ENCODE measurements around the gene BLOC1S6.

Gene BLOC1S6

GRCh38 chr15:45586125-45586524 lies 1.1 kb upstream of the BLOC1S6 start:
- Histone ChIP-seq H3K14ac (ENCODE audit: low read length in 2 of 2) (no peak overlapping the region), H3K79me1 (replicated peaks; ENCODE audit: low read length, poor library complexity, severe bottlenecking) (peaks cover 1% of the 10 kb centered on the region), H3K4me2 (ENCODE audit: low read length, poor library complexity, severe bottlenecking) (peak overlapping the region; percentile 76), H2BK120ac (ENCODE audit: low read depth, low read length) (no peak overlapping the region), H3K4me3 (ENCODE audit: insufficient read depth in 1 of 2, low read depth in 1 of 2, low read length in 2 of 2) (peak overlapping the region in 1 of 2 experiments; percentile 90), H2BK15ac (ENCODE audit: low read depth, poor library complexity, severe bottlenecking) (no peak overlapping the region), H3K9me3 (ENCODE audit: control insufficient read depth, low read length) (no peaks in the 10 kb centered on the region), H3K4ac (ENCODE audit: low read depth in 1 of 2, low read length in 2 of 2) (peak overlapping the region in 1 of 2 experiments; percentile 95), H3K27ac (ENCODE audit: low read length, poor library complexity, severe bottlenecking) (no peak overlapping the region), H2AK5ac (ENCODE audit: low read length, severe bottlenecking) (no peak overlapping the region), H3K9ac (ENCODE audit: low read length) (peak overlapping the region; percentile 95), H3K4me1 (ENCODE audit: control insufficient read depth, insufficient read depth, low read depth, low read length) (peaks cover 3% of the 10 kb centered on the region), H2BK12ac (ENCODE audit: low read length in 2 of 2) (no peak overlapping the region), H2BK5ac (ENCODE audit: low read depth, low read length, poor library complexity, severe bottlenecking) (no peak overlapping the region), H4K91ac (ENCODE audit: low read length) (no peak overlapping the region), H3K36me3 (ENCODE audit: control insufficient read depth in 1 of 2, insufficient read depth in 2 of 2, low read depth in 1 of 2, low read length in 2 of 2) (no peaks in the 10 kb centered on the region), H3K23ac (ENCODE audit: low read length in 2 of 2) (no peak overlapping the region), H3K27me3 (ENCODE audit: control insufficient read depth in 1 of 2, insufficient read depth in 1 of 2, low read length in 2 of 2) (no peaks in the 10 kb centered on the region), H2AFZ (ENCODE audit: low read depth, low read length) (no peak overlapping the region), H4K8ac (ENCODE audit: low read length) (no peak overlapping the region), H3K18ac (ENCODE audit: low read depth in 1 of 2, low read length in 2 of 2) (no peak overlapping the region)
- no peak for DNase-seq
- 82% methylated on average over 3 of the region's 3 CpGs for WGBS

GRCh38 chr15:45586601-45587094 lies 531 bp upstream of the BLOC1S6 start:
- H3K14ac ChIP-seq (ENCODE audit: low read length in 2 of 2) = no peak overlapping the region
- H3K9me3 ChIP-seq (ENCODE audit: control insufficient read depth, low read length) = no peaks in the 10 kb centered on the region
- H3K9ac ChIP-seq (ENCODE audit: low read length) = peak overlapping the region; percentile 95
- H3K27me3 ChIP-seq (ENCODE audit: control insufficient read depth in 1 of 2, insufficient read depth in 1 of 2, low read length in 2 of 2) = no peaks in the 10 kb centered on the region
- peak overlapping the region; percentile 69 to 95 for H3K4ac ChIP-seq (ENCODE audit: low read depth in 1 of 2, low read length in 2 of 2)
- no peak overlapping the region for H2AFZ ChIP-seq (ENCODE audit: low read depth, low read length)
- peak overlapping the region; percentile 95 to 96 for H3K18ac ChIP-seq (ENCODE audit: low read depth in 1 of 2, low read length in 2 of 2)
- peak overlapping the region; percentile 91 for H4K8ac ChIP-seq (ENCODE audit: low read length)
- no peak overlapping the region for H2BK12ac ChIP-seq (ENCODE audit: low read length in 2 of 2)
- 5% methylated on average over 14 of the region's 14 CpGs for WGBS
- peak overlapping the region; percentile 89 for H3K27ac ChIP-seq (ENCODE audit: low read length, poor library complexity, severe bottlenecking)
- H3K23ac ChIP-seq (ENCODE audit: low read length in 2 of 2) = no peak overlapping the region
- peak overlapping the region; percentile 76 for H3K4me2 ChIP-seq (ENCODE audit: low read length, poor library complexity, severe bottlenecking)
- H2BK120ac ChIP-seq (ENCODE audit: low read depth, low read length) = peak overlapping the region; percentile 55
- peak overlapping the region; percentile 92 for H4K91ac ChIP-seq (ENCODE audit: low read length)
- no peak overlapping the region for H2BK5ac ChIP-seq (ENCODE audit: low read depth, low read length, poor library complexity, severe bottlenecking)
- H3K4me1 ChIP-seq (ENCODE audit: control insufficient read depth, insufficient read depth, low read depth, low read length) = peaks cover 5% of the 10 kb centered on the region
- H2BK15ac ChIP-seq (ENCODE audit: low read depth, poor library complexity, severe bottlenecking) = no peak overlapping the region
- H3K79me1 ChIP-seq (replicated peaks; ENCODE audit: low read length, poor library complexity, severe bottlenecking) = peaks cover 1% of the 10 kb centered on the region
- peak overlapping the region; percentile 85 to 90 for H3K4me3 ChIP-seq (ENCODE audit: insufficient read depth in 1 of 2, low read depth in 1 of 2, low read length in 2 of 2)
- DNase-seq = no peak
- H2AK5ac ChIP-seq (ENCODE audit: low read length, severe bottlenecking) = no peak overlapping the region
- H3K36me3 ChIP-seq (ENCODE audit: control insufficient read depth in 1 of 2, insufficient read depth in 2 of 2, low read depth in 1 of 2, low read length in 2 of 2) = no peaks in the 10 kb centered on the region

GRCh38 chr15:45587863-45588170 lies 638 bp downstream of the BLOC1S6 start:
- no peak overlapping the region for H3K23ac ChIP-seq (ENCODE audit: low read length in 2 of 2)
- H3K4ac ChIP-seq (ENCODE audit: low read depth in 1 of 2, low read length in 2 of 2) = peak overlapping the region in 1 of 2 experiments; percentile 47
- peaks cover 1% of the 10 kb centered on the region for H3K79me1 ChIP-seq (replicated peaks; ENCODE audit: low read length, poor library complexity, severe bottlenecking)
- no peak overlapping the region for H2AFZ ChIP-seq (ENCODE audit: low read depth, low read length)
- peak overlapping the region; percentile 95 for H3K9ac ChIP-seq (ENCODE audit: low read length)
- DNase-seq = no peak
- peak overlapping the region; percentile 83 for H3K4me2 ChIP-seq (ENCODE audit: low read length, poor library complexity, severe bottlenecking)
- peak overlapping the region; percentile 89 for H3K27ac ChIP-seq (ENCODE audit: low read length, poor library complexity, severe bottlenecking)
- H2AK5ac ChIP-seq (ENCODE audit: low read length, severe bottlenecking) = no peak overlapping the region
- no peak overlapping the region for H2BK15ac ChIP-seq (ENCODE audit: low read depth, poor library complexity, severe bottlenecking)
- peak overlapping the region; percentile 85 to 90 for H3K4me3 ChIP-seq (ENCODE audit: insufficient read depth in 1 of 2, low read depth in 1 of 2, low read length in 2 of 2)
- peaks cover 0 to 9% of the 10 kb centered on the region in 2 experiments for H3K36me3 ChIP-seq (ENCODE audit: control insufficient read depth in 1 of 2, insufficient read depth in 2 of 2, low read depth in 1 of 2, low read length in 2 of 2)
- H3K4me1 ChIP-seq (ENCODE audit: control insufficient read depth, insufficient read depth, low read depth, low read length) = peaks cover 5% of the 10 kb centered on the region
- peak overlapping the region; percentile 29 for H2BK120ac ChIP-seq (ENCODE audit: low read depth, low read length)
- 0% methylated on average over 3 of the region's 4 CpGs for WGBS
- H3K27me3 ChIP-seq (ENCODE audit: control insufficient read depth in 1 of 2, insufficient read depth in 1 of 2, low read length in 2 of 2) = no peaks in the 10 kb centered on the region
- H4K8ac ChIP-seq (ENCODE audit: low read length) = no peak overlapping the region
- no peak overlapping the region for H2BK12ac ChIP-seq (ENCODE audit: low read length in 2 of 2)
- no peak overlapping the region for H3K14ac ChIP-seq (ENCODE audit: low read length in 2 of 2)
- no peaks in the 10 kb centered on the region for H3K9me3 ChIP-seq (ENCODE audit: control insufficient read depth, low read length)
- no peak overlapping the region for H2BK5ac ChIP-seq (ENCODE audit: low read depth, low read length, poor library complexity, severe bottlenecking)
- no peak overlapping the region for H4K91ac ChIP-seq (ENCODE audit: low read length)
- peak overlapping the region in 1 of 2 experiments; percentile 59 for H3K18ac ChIP-seq (ENCODE audit: low read depth in 1 of 2, low read length in 2 of 2)

GRCh38 chr15:45588219-45588875 lies 1.2 kb downstream of the BLOC1S6 start:
- H3K27ac ChIP-seq (ENCODE audit: low read length, poor library complexity, severe bottlenecking) = peak overlapping the region; percentile 89
- WGBS = 53% methylated on average over 6 of the region's 6 CpGs
- H3K14ac ChIP-seq (ENCODE audit: low read length in 2 of 2) = no peak overlapping the region
- no peak overlapping the region for H3K18ac ChIP-seq (ENCODE audit: low read depth in 1 of 2, low read length in 2 of 2)
- no peaks in the 10 kb centered on the region for H3K9me3 ChIP-seq (ENCODE audit: control insufficient read depth, low read length)
- no peak overlapping the region for H4K91ac ChIP-seq (ENCODE audit: low read length)
- H2BK12ac ChIP-seq (ENCODE audit: low read length in 2 of 2) = no peak overlapping the region
- peaks cover 0 to 12% of the 10 kb centered on the region in 2 experiments for H3K36me3 ChIP-seq (ENCODE audit: control insufficient read depth in 1 of 2, insufficient read depth in 2 of 2, low read depth in 1 of 2, low read length in 2 of 2)
- H3K4me2 ChIP-seq (ENCODE audit: low read length, poor library complexity, severe bottlenecking) = peak overlapping the region; percentile 83
- DNase-seq = peak; percentile 52
- no peak overlapping the region for H2BK15ac ChIP-seq (ENCODE audit: low read depth, poor library complexity, severe bottlenecking)
- H2AK5ac ChIP-seq (ENCODE audit: low read length, severe bottlenecking) = no peak overlapping the region
- H3K4me3 ChIP-seq (ENCODE audit: insufficient read depth in 1 of 2, low read depth in 1 of 2, low read length in 2 of 2) = peak overlapping the region in 1 of 2 experiments; percentile 90
- no peak overlapping the region for H3K4ac ChIP-seq (ENCODE audit: low read depth in 1 of 2, low read length in 2 of 2)
- peaks cover 5% of the 10 kb centered on the region for H3K4me1 ChIP-seq (ENCODE audit: control insufficient read depth, insufficient read depth, low read depth, low read length)
- no peak overlapping the region for H2AFZ ChIP-seq (ENCODE audit: low read depth, low read length)
- H2BK120ac ChIP-seq (ENCODE audit: low read depth, low read length) = no peak overlapping the region
- H2BK5ac ChIP-seq (ENCODE audit: low read depth, low read length, poor library complexity, severe bottlenecking) = no peak overlapping the region
- no peak overlapping the region for H4K8ac ChIP-seq (ENCODE audit: low read length)
- H3K9ac ChIP-seq (ENCODE audit: low read length) = peak overlapping the region; percentile 95
- peaks cover 1% of the 10 kb centered on the region for H3K79me1 ChIP-seq (replicated peaks; ENCODE audit: low read length, poor library complexity, severe bottlenecking)
- no peaks in the 10 kb centered on the region for H3K27me3 ChIP-seq (ENCODE audit: control insufficient read depth in 1 of 2, insufficient read depth in 1 of 2, low read length in 2 of 2)
- H3K23ac ChIP-seq (ENCODE audit: low read length in 2 of 2) = no peak overlapping the region

All from mesenchymal stem cell (in vitro differentiated cells and primary cell).